Activated naive CD4-positive, alpha-beta T cell treated with anti-CD3 and anti-CD28 coated beads, Interleukin-2, amount 10 ng/mL, durations not matched to agents 7 days and 5 days (primary cell): ENCODE data around the gene CNIH3.
"Not testable (repeated sequence)": the region's sequence is repeated elsewhere in the genome, so short reads cannot be mapped to it uniquely, and the experiment has no call there.

Experiments
- CTCF ChIA-PET: fragments of 350-600 bp; sonication (Branson Sonifier 250); formaldehyde crosslinking; loops from one replicate; lab custom pipeline; 2021; ENCODE audit warnings: antibody characterized with exemption; lab: Charles Lee
- DNase-seq: peaks from one replicate; pipeline ENCODE4 v3.0.0-alpha.2; 2020
- H3K27ac Mint-ChIP-seq: one replicate; pipeline ENCODE4 v1.8.0; 2021; ENCODE audit warnings: mild to moderate bottlenecking, moderate library complexity, mixed read lengths
- H3K27me3 Mint-ChIP-seq: one replicate; pipeline ENCODE4 v1.8.0; 2021; ENCODE audit warnings: mild to moderate bottlenecking, mixed read lengths
- H3K36me3 Mint-ChIP-seq: one replicate; pipeline ENCODE4 v1.8.0; 2021; ENCODE audit warnings: mixed read lengths
- H3K4me1 Mint-ChIP-seq: one replicate; pipeline ENCODE4 v1.8.0; 2021; ENCODE audit warnings: mixed read lengths
- H3K4me3 Mint-ChIP-seq: one replicate; pipeline ENCODE4 v1.8.0; 2021; ENCODE audit warnings: mild to moderate bottlenecking, moderate library complexity, mixed read lengths
- H3K9me3 Mint-ChIP-seq: one replicate; pipeline ENCODE4 v1.8.0; 2021; ENCODE audit warnings: mixed read lengths

Gene CNIH3

GRCh38 chr1:224615861-224616755 lies at the start of gene CNIH3:
CNIH3 (plus strand) TSS chr1:224616317; CDS start chr1:224617175, 858 bp downstream.
- Mint-ChIP-seq H3K9me3 (no peaks in the 10 kb centered on the region), H3K27me3 (peaks cover 89% of the 10 kb centered on the region), H3K27ac (peak within 1 kb of the TSS; percentile 28), H3K36me3 (no peaks in the 10 kb centered on the region), H3K4me3 (peak within 1 kb of the TSS; percentile 51), H3K4me1 (peaks cover 28% of the 10 kb centered on the region)
- CTCF ChIA-PET: no interaction called here
- peak; percentile 48 for DNase-seq

- CTCF ChIA-PET, DNase-seq, H3K4me1 Mint-ChIP-seq, H3K4me3 Mint-ChIP-seq, H3K36me3 Mint-ChIP-seq, H3K27ac Mint-ChIP-seq, H3K27me3 Mint-ChIP-seq, H3K9me3 Mint-ChIP-seq: not testable (repeated sequence)
Observed at GRCh38 chr1:224566492-224566891, 49.6 kb upstream of the CNIH3 start.

GRCh38 chr1:224569276-224569675 lies 46.8 kb upstream of the CNIH3 start:
- DNase-seq: no peak
- no peak overlapping the region for H3K4me3 Mint-ChIP-seq
- CTCF ChIA-PET: no interaction called here
- H3K36me3 Mint-ChIP-seq: no peaks in the 10 kb centered on the region
- H3K4me1 Mint-ChIP-seq: no peaks in the 10 kb centered on the region
- H3K9me3 Mint-ChIP-seq: no peaks in the 10 kb centered on the region
- peaks cover 3% of the 10 kb centered on the region for H3K27me3 Mint-ChIP-seq
- H3K27ac Mint-ChIP-seq: no peak overlapping the region

GRCh38 chr1:224571975-224572374 lies 44.1 kb upstream of the CNIH3 start:
- H3K9me3 Mint-ChIP-seq, DNase-seq, H3K27me3 Mint-ChIP-seq, H3K36me3 Mint-ChIP-seq, H3K4me1 Mint-ChIP-seq, H3K4me3 Mint-ChIP-seq, CTCF ChIA-PET, H3K27ac Mint-ChIP-seq: not testable (repeated sequence)

GRCh38 chr1:224579526-224579925 lies 36.6 kb upstream of the CNIH3 start:
- Mint-ChIP-seq H3K4me1 (no peaks in the 10 kb centered on the region), H3K27ac (no peak overlapping the region), H3K9me3 (peaks cover 4% of the 10 kb centered on the region), H3K27me3 (peaks cover 13% of the 10 kb centered on the region), H3K4me3 (no peak overlapping the region), H3K36me3 (no peaks in the 10 kb centered on the region)
- CTCF ChIA-PET: no interaction called here
- DNase-seq: no peak

- CTCF ChIA-PET: no interaction called here
- DNase-seq: no peak
- H3K27ac Mint-ChIP-seq: no peak overlapping the region
- H3K27me3 Mint-ChIP-seq: peaks cover 13% of the 10 kb centered on the region
- no peaks in the 10 kb centered on the region for H3K36me3 Mint-ChIP-seq
- H3K4me3 Mint-ChIP-seq: no peak overlapping the region
- peaks cover 4% of the 10 kb centered on the region for H3K9me3 Mint-ChIP-seq
- H3K4me1 Mint-ChIP-seq: no peaks in the 10 kb centered on the region
Observed at GRCh38 chr1:224580006-224580405, 36.1 kb upstream of the CNIH3 start.

- Mint-ChIP-seq H3K36me3 (no peaks in the 10 kb centered on the region), H3K27me3 (peaks cover 11% of the 10 kb centered on the region), H3K27ac (no peak overlapping the region), H3K4me3 (no peak overlapping the region), H3K4me1 (no peaks in the 10 kb centered on the region), H3K9me3 (no peaks in the 10 kb centered on the region)
- CTCF ChIA-PET: no interaction called here
- no peak for DNase-seq
Observed at GRCh38 chr1:224582041-224582440, 34.1 kb upstream of the CNIH3 start.

GRCh38 chr1:224583774-224584173 lies 32.3 kb upstream of the CNIH3 start:
- H3K4me3 Mint-ChIP-seq: no peak overlapping the region
- CTCF ChIA-PET: no interaction called here
- no peaks in the 10 kb centered on the region for H3K4me1 Mint-ChIP-seq
- H3K36me3 Mint-ChIP-seq: no peaks in the 10 kb centered on the region
- DNase-seq: no peak
- H3K9me3 Mint-ChIP-seq: no peaks in the 10 kb centered on the region
- peaks cover 9% of the 10 kb centered on the region for H3K27me3 Mint-ChIP-seq
- no peak overlapping the region for H3K27ac Mint-ChIP-seq

- no peak overlapping the region for H3K4me3 Mint-ChIP-seq
- CTCF ChIA-PET: no interaction called here
- peaks cover 13% of the 10 kb centered on the region for H3K27me3 Mint-ChIP-seq
- H3K27ac Mint-ChIP-seq: no peak overlapping the region
- DNase-seq: no peak
- no peaks in the 10 kb centered on the region for H3K9me3 Mint-ChIP-seq
- no peaks in the 10 kb centered on the region for H3K36me3 Mint-ChIP-seq
- H3K4me1 Mint-ChIP-seq: no peaks in the 10 kb centered on the region
Observed at GRCh38 chr1:224585051-224585450, 31.1 kb upstream of the CNIH3 start.

GRCh38 chr1:224587051-224587450 lies 29.1 kb upstream of the CNIH3 start:
- Mint-ChIP-seq H3K4me1 (no peaks in the 10 kb centered on the region), H3K4me3 (no peak overlapping the region), H3K27me3 (peaks cover 4% of the 10 kb centered on the region), H3K9me3 (no peaks in the 10 kb centered on the region), H3K27ac (no peak overlapping the region), H3K36me3 (no peaks in the 10 kb centered on the region)
- CTCF ChIA-PET: interaction anchor here (0.6 kb wide), 1 partner anchor 65 kb away, joined by 3 read pairs; no protein-coding TSS in a partner anchor
- no peak for DNase-seq

GRCh38 chr1:224588515-224588914 lies 27.6 kb upstream of the CNIH3 start:
- CTCF ChIA-PET: interaction anchor here (0.7 to 1.2 kb wide), 3 partner anchors 32 to 77 kb away, joined by 3 read pairs; no protein-coding TSS in a partner anchor
- no peaks in the 10 kb centered on the region for H3K36me3 Mint-ChIP-seq

GRCh38 chr1:224589006-224589405 lies 27.1 kb upstream of the CNIH3 start:
- DNase-seq: no peak
- Mint-ChIP-seq H3K27ac (no peak overlapping the region), H3K4me1 (peaks cover 3% of the 10 kb centered on the region), H3K9me3 (no peaks in the 10 kb centered on the region), H3K4me3 (no peak overlapping the region), H3K36me3 (no peaks in the 10 kb centered on the region), H3K27me3 (peaks cover 4% of the 10 kb centered on the region)
- CTCF ChIA-PET: interaction anchor here (0.7 to 1.2 kb wide), 3 partner anchors 32 to 77 kb away, joined by 3 read pairs; no protein-coding TSS in a partner anchor

More at GRCh38 chr1:224588515-224588914, 27.6 kb upstream of the CNIH3 start:
- no peak overlapping the region for H3K27ac Mint-ChIP-seq
- no peak overlapping the region for H3K4me3 Mint-ChIP-seq
- no peak for DNase-seq
- H3K9me3 Mint-ChIP-seq: no peaks in the 10 kb centered on the region
- H3K27me3 Mint-ChIP-seq: peaks cover 4% of the 10 kb centered on the region
- H3K4me1 Mint-ChIP-seq: peaks cover 3% of the 10 kb centered on the region

- CTCF ChIA-PET: no interaction called here
- peaks cover 4% of the 10 kb centered on the region for H3K27me3 Mint-ChIP-seq
- H3K36me3 Mint-ChIP-seq: no peaks in the 10 kb centered on the region
- no peaks in the 10 kb centered on the region for H3K9me3 Mint-ChIP-seq
- no peak overlapping the region for H3K4me3 Mint-ChIP-seq
- no peak for DNase-seq
- H3K4me1 Mint-ChIP-seq: peaks cover 3% of the 10 kb centered on the region
- H3K27ac Mint-ChIP-seq: no peak overlapping the region
Observed at GRCh38 chr1:224591326-224591725, 24.8 kb upstream of the CNIH3 start.

GRCh38 chr1:224592636-224593582 lies 23.2 kb upstream of the CNIH3 start:
- Mint-ChIP-seq H3K4me3 (no peak overlapping the region), H3K4me1 (peaks cover 3% of the 10 kb centered on the region), H3K9me3 (no peaks in the 10 kb centered on the region), H3K36me3 (no peaks in the 10 kb centered on the region), H3K27ac (no peak overlapping the region), H3K27me3 (peaks cover 10% of the 10 kb centered on the region)
- DNase-seq: no peak
- CTCF ChIA-PET: interaction anchor here (1.1 kb wide), 1 partner anchor 258 kb away, joined by 3 read pairs; no protein-coding TSS in a partner anchor
